NCI-H2081 treated with DMSO at 0.1 percent for 48 hours (cell line): ENCODE measurements around the gene UQCC3.
"Not testable (repeated sequence)": the region's sequence is repeated elsewhere in the genome, so short reads cannot be mapped to it uniquely, and the experiment has no call there.

Experiments used
- DNase-seq: peaks from one replicate; lab custom pipeline; 2025; lab: John Stamatoyannopoulos, UW

UQCC3 gene

DNA sequence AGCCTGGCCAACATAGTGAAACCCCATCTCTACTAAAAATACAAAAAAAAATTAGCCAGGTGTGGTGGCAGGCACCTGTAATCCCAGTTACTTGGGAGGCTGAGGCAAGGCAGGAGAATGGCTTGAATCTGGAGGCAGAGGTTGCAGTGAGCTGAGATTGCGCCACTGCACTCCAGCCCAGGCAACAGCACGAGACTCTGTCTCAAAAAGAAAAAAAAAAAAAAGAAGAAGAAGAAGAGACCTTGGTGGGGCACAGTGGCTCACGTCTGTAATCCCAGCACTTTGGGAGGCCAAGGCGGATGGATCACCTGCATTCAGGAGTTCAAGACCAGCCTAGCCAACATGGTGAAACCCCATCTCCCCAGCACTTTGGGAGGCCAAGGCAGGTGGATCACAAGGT lies 32.4 kb downstream of the UQCC3 start:
- DNase-seq = not testable (repeated sequence)

DNA sequence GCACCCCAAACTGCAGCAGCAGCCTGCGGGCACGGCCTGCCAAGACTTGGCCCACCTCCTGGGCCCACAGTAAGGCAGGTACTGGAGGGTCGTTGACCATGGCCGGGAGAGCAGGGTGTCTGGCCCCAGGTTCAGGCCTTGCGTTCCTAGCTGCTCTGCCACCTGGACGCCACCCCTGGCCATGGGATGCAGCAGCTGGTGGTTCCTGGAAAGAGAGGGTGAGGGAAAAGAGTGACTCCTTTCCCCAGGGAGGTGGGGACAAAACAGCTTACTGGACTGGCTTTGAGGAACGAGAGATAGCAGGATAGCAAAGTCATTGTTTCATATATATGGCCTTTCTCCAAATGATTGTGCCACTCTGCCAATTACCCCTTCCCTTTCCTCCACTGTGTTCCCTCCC lies 33.9 kb downstream of the UQCC3 start:
- DNase-seq = no peak

DNA sequence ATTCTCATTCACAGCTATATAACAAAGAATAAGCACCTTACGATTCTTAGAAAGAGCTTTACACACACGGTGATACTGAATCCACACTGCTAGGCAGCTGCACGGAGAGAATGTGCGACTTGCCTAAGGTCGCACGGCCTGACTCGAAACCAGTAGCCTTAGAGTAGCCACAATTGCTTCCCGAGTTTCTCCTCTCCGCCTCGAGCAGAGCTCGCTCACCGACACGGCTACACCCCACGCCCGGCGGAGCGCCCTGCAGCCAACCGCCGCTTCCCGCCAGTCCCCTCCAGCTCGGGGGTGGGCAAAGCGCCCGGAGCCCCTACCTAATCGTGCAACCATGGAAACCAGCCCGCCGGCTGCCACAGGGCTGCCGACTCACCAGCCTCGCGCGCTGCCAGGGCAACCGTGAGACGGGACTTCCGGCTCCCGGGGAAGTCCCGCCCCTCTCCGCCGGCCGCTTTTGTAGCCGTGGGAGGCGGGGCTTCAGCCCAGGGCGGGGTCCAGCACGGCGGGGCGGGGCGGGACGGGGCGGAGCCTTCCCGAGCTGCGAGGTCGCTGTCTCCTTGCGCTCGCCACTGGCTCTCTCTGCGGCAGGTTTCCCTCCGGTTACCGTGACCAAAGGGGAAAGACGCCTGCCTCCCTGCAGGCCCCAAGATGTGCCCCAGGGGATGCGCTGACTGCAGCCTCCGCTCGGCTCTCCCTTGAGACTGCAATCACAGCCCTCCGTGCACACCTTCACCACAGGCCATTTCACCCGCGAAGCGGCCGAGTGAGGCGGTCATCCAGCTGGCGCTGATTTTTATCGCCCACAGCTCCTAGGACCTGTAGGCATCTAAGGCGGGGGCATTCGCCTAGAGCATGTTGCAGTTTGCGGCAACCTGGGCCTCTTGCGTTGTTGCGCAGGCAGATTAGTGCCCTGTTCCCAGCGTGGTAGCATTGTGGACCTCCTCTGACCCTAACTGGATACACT lies 34.7 kb downstream of the UQCC3 start:
- peak; percentile 86 for DNase-seq

DNA sequence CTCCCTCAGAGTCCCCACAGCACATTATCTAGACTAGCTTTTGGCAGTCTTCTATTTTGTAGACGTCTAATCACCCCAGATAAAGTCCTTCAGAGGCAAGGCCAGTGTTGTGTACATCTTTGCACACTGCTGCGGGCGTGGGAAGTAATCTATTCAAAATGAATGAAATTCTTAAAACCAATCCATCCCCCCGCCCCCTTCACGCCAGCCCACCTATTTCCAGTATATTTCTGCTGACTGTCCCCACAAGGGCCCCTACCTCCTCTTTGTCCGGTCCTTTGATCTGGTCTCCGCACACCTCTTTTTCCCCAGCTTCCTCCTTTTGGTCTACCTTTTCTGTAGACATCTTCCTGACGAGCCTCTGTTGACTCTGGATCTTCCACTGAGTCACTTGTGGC lies 35.4 kb downstream of the UQCC3 start:
- no peak for DNase-seq

DNA sequence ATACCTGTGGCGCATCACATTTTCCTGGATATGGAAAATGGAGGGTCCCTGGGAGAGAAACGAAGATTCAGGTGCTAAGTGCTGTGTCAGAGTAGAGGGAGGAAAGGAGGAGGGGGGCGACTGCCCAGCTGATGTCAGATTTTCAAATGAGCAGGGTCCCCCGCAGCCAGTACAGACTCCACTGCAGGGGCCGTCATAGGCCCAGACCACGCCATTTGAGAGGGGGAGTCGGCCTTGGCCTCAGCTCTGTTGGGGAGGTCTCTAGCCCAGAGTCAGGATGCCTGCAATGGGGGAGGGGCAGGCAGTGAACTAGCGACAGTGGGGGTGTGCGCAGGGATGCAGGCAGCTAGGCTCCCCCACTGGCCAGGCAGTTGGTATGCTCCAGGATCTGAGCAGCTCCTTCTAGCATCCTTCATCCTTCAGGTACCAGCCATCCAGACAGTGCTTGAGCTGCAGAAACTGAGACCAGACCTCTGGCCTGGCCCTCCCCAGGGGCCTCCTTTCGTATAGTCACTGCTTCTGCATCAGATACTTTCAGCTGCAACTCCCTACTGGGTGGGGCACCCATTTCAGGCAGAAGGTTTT lies 35.9 kb downstream of the UQCC3 start, which contains the start of the genes BSCL2 and GNG3:
TSS of gene BSCL2 (minus strand) at position 148 of the 585 bp plus-strand sequence. CDS start 229 bp downstream, outside the sequence.
TSS of gene GNG3 (plus strand) at position 400 of the 585 bp plus-strand sequence. CDS start 620 bp downstream, outside the sequence.
- DNase-seq = no peak

DNA sequence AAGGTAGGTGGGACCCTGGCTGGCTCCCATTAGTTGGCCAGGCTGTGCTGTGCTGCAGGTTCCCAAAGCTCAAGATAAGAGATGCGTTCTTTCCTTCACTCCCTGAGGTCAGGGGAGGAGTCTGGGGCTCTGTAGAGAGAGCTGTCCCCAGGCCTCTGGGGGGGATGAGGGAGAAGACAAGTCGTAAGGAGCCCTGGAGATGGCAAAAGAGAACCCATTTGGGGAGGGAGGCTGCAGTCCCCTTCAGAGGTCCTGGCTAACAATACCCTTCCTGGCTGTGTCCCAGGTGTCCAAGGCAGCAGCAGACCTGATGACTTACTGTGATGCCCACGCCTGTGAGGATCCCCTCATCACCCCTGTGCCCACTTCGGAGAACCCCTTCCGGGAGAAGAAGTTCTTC lies 36.9 kb downstream of the UQCC3 start:
- DNase-seq = no peak

DNA sequence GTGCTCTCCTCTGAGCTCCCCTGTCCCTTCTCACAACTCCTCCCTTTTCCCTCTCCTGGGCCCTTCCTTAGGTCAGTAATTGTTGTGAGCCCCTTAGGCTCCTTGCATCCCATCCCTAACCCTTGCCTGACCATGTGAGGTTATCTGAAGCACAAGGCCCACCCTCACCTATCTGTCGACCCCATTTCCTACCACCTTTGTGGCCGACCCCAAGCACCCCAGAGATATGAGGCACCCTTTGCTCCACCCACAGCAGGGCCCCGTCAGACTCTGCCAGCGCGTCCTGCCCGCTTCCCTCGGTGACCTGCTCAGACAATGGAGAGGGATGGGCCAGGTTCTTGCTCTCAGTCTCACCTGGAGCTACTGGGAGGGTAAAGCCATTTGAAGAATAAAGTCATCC lies 37.3 kb downstream of the UQCC3 start:
- no peak for DNase-seq

DNA sequence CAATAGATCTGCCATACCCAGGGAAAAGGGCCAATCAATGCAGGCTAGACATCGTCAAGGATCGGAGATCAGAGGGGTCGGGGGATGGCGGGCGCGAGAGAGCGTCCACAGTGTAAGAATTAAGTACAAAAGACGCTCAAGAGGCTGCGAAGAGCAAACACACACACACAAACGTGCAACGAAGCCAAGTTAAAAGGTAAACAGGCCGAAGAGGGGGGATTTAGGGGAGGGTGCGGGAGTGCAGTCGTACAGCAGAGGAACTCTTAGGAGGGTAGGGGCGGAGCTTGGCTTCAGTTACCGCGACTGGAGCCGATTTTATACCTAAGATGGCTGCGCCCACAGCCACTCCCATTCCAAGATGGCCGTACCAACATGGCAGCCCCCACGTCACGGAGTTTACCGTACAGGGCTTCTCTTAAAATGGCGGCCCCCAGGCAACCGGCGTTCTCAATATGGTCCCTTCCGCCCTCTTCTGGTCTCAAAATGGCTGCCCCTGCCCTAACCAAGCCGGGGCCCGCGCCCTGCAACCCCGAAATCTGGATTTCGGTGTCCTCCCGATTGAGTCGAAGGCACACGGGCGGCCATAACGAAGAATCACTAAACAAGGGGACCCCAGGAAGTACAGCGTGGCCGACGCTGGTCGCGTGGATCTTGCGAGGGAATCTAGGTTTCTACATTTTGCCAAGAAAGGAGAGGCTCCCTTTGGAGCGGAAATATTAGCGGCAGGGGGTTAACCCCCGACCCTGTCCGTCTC lies 38.0 kb downstream of the UQCC3 start:
- peak; percentile 97 for DNase-seq

DNA sequence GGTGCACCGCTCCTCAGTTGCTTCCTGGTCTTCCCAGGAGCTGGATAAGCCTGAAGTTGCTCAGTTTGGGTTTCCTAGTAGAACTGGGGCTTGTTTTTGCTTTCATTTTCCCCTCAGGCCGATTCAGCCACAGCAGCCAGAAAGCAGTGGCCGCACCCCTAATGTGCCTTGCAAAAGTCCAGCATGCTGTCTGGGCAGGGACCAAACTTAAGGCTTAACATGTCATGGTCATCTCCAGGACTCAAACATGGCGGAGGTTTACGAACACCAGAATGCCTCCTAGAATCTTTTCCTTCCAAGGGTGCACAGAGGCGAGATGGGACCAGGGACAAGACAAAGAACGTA lies 38.5 kb downstream of the UQCC3 start:
- DNase-seq = no peak

DNA sequence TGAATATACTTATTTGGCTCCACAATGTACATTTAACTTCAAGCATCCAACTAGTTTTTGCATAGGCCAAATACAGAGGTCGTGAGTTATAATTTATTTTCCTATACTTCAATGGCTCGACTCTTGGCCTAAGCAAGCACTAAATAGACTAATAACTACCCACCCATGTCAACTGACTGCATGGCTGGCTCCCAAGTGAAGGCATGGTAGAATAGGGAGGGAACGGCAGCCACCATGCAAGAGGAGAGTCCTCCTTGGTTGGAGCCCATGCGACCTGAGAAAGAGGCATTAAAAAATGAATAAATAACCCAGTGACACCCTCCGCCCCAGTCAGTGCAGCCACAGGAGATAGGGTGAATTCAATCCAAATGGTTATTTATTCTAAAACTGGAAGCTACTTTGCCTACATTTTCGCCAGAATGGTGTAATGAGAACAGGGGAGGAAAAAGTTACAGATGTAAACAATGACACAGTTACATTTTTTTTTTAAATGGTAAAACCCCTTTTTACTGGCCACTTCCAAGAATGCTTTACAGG lies 40.9 kb downstream of the UQCC3 start:
- DNase-seq = no peak

DNA sequence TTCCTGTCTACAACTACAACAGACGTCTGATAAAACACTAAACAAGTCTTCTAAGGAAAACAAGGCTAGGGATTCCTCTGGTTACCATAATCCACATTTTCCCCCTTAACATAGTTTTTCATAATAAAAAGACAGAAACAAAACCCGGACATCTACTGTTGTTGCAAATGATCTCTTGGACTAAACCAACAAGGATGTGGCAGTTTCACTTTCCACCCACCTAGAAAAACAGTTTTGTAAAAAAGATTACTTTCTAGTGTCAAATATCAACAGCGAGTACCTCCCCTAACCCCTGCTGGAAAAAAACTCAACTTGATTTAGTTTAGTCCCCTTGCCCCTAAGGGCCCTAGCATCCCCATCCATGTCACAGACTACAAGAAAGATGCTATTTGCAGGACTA lies 41.4 kb downstream of the UQCC3 start:
- no peak for DNase-seq

DNA sequence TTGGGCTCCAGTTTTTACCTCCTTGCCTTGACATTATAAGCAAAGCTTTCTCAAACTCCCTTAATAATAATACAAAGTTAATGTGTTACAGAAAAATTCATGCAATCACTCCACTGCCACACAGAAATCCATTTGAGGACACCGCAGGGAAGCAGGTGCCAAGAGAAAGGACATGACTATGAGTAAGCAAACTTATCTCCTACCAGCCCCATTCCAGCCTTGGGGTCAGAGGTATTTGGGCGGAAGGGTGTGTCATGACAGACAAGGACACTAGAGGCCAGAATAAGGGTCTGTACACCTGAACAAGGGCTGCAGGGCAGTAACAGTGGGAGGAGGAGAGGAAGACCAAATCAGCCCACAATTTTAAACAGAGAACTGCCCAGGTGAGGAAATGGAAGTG lies 41.9 kb downstream of the UQCC3 start:
- no peak for DNase-seq

DNA sequence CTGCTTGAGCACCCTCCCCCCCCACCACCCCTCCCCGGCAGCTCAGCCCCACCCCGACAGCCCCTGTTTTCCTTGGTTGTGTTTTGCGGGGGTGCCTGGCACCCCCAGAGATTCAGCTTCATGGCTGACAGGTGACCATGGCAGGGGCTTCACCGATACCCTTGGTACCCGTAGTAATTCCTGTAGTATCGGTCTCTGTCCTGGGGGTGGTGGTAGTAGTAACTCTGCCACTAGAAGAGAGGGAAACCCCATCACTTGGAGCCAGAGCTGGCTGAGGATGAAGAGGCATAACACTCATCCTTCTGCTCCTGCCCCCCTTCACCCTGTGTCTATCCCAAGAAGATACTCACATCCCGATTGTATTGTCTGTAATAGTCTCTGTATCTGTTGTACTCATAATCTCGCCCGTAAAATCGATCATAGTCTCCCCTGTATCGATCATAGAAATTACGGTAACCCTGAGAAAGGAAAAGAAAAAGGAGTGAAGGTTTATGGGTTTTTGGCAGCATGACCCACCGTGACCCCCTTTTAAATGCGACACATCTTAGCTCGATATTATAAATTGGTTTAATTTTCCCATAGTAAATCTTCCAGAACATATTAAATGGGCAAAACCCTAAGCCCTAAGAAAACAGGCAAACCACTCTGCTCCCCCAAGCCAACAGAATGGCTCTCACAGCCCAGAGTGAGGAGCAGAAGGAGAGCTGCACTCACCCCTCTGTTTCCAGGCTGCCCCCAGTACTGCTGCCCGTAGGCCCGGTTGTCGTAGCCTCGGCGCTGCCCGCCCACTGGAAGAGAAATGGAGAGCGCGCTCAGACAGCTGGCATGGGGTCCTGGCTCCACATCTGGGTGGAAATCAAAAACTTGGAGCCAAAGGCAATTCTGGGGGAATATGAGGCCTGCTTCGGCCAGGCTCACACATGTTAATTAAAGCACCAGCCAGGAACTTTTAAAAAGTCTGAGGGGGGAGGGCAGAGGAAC lies 44.0 kb downstream of the UQCC3 start:
- DNase-seq = no peak

DNA sequence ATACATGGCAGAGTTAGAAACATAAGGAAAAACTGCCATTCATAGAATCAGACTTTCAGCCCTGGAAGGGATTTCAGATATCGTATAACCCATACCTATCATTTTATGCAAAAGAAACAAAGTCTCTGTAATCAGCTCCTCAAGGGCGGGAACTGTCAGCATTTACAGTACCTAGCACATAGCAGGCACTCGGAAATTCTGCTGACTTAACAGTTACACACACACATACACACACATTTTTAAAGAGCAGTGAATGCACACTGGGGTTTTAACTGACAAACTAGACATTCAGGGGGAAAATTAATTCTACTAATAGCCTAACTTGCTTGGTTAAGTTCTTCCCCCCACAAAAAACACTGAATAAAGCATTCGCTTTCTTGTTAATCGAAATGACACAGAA lies 44.7 kb downstream of the UQCC3 start:
- no peak for DNase-seq

DNA sequence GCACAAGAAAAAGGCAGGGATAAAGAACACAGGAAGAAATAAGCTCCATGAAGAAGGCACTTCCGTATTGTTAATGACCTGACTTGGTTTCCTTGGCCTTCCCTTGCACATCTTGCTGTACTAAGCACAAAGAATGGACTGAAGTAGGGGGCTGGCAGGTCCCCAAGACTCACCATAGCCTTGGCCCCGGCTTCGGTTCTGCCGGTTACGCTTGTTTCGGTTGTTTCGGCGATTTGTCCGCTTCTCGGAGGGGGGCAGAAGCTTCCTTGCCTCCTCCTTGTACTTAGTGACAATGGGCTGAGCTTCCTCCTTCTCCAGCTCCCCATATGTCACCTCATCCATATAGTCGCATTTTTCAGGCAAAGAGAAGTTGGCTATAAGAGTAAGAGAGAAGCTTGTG lies 45.3 kb downstream of the UQCC3 start:
- no peak for DNase-seq

DNA sequence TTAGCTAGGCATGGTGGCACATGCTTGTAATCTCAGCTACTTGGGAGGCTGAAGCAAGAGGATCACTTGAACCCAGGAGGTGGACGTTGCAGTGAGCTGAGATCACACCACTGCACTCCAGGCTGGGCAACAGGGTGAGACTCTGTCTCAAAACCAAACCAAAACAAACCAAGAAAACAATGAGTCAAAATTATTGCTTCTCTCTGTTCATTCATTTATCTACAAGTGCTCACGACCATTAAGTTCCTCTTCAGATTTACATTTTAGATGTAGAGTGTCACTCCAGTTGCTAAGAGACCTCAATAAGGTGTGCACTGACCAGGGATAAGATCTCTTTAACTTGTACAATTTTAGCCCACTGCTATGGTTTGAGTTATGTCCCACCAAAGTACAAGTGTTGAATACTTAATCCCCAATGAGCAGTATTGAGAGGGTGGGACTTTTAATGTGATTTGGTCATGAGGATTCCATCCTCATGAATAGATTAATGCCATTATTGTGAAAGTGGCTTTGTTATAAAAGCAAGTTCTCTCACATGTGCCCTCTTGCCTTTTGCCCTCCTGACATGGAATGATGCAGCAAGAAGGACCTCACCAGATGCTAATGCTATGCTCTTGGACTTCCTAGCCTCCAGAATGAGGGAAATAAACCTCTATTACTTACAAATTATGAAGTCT lies 48.0 kb downstream of the UQCC3 start:
- no peak for DNase-seq

DNA sequence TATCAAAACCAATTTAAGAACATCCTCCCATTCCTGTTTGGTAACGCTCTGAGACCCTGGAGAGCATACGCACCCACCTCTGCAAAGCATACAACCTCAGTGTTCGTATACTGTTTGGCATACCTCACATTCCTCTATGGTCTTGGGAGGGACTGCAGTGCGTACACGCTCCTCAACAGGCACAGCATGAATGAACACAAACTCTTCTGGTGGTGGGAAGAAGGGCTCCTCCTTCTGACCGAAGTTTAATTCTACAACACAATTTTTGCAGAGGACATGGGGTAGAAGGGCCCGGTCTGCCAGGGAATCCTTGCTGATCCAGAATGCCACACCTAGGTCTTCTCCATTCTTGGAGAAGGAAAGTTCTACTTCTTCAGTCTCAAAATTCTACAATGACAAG lies 50.5 kb downstream of the UQCC3 start:
- no peak for DNase-seq
